Panc1 (cell line): ENCODE data around the gene B3GNT3.

Experiments used
- CTCF ChIP-seq: fragments of 450-650 bp; IDR thresholded peaks from 2 replicates; pipeline ENCODE4 v1.5.1; 2017; ENCODE audit warnings: mild to moderate bottlenecking
- POLR2AphosphoS5 ChIP-seq: IDR thresholded peaks from 2 replicates; pipeline ENCODE4 v1.6.1; 2012; ENCODE audit warnings: mild to moderate bottlenecking, low read depth, low read length, moderate library complexity
- REST ChIP-seq, 2 experiments: IDR thresholded peaks; 2 replicates each; pipeline ENCODE4 v1.6.1; 2011 to 2012; ENCODE audit warnings: low read depth in 2 of 2, control low read depth in 1 of 2, low read length in 1 of 2, mild to moderate bottlenecking in 1 of 2, moderate library complexity in 1 of 2; ENCODE audit not compliant: insufficient read depth in 1 of 2
- SIN3A ChIP-seq: IDR thresholded peaks from 2 replicates; pipeline ENCODE4 v1.6.1; 2012; ENCODE audit warnings: low read depth, mild to moderate bottlenecking, low read length, moderate library complexity, borderline replicate concordance; ENCODE audit not compliant: insufficient read depth
- TCF7L2 ChIP-seq: IDR thresholded peaks from 2 replicates; pipeline ENCODE4 v1.6.1; 2011; ENCODE audit warnings: mild to moderate bottlenecking, low read depth, low read length, inconsistent platforms

GRCh38 chr19:17749912-17750317 lies 45.0 kb upstream of the B3GNT3 start:
- no peak for TF ChIP-seq CTCF
- no peak for TF ChIP-seq REST (IDR thresholded peaks at IDR 0.05; ENCODE audit: insufficient read depth in 1 of 2, low read depth in 2 of 2, low read length in 1 of 2)
- TF ChIP-seq POLR2AphosphoS5, result no peak
- TF ChIP-seq SIN3A, result no peak
- TF ChIP-seq TCF7L2, result no peak
